IPS-20b (cell line): Measurements from ENCODE around the gene TUT1.

Experiments
- H3K27ac ChIP-seq: one replicate; pipeline ENCODE4 v1.5.1; 2013; ENCODE audit warnings: low read length
- H3K27me3 ChIP-seq: 2 replicates; pipeline ENCODE4 v1.6.1; 2013; ENCODE audit warnings: mild to moderate bottlenecking, low read length, inconsistent platforms; ENCODE audit not compliant: insufficient read depth
- H3K36me3 ChIP-seq: 2 replicates; pipeline ENCODE4 v1.6.1; 2013; ENCODE audit warnings: low read depth, mild to moderate bottlenecking, inconsistent platforms, low read length, moderate library complexity; ENCODE audit not compliant: insufficient read depth
- H3K4me1 ChIP-seq: 2 replicates; pipeline ENCODE4 v1.6.1; 2013; ENCODE audit warnings: mild to moderate bottlenecking, control low read depth, inconsistent platforms, low read length, moderate library complexity; ENCODE audit not compliant: insufficient read depth
- H3K4me3 ChIP-seq: 2 replicates; pipeline ENCODE4 v1.5.1; 2013; ENCODE audit warnings: mild to moderate bottlenecking, low read length, inconsistent platforms
- H3K9ac ChIP-seq: 2 replicates; pipeline ENCODE4 v1.6.1; 2013; ENCODE audit warnings: low read depth, mild to moderate bottlenecking, inconsistent platforms, low read length, moderate library complexity
- H3K9me3 ChIP-seq: 2 replicates; pipeline ENCODE4 v1.6.1; 2013; ENCODE audit warnings: mild to moderate bottlenecking, low read depth, low read length, inconsistent platforms; ENCODE audit not compliant: insufficient read depth

The TUT1 gene

GRCh38 chr11:62612366-62613290, 21.3 kb upstream of the TUT1 start, which contains the start of the genes EML3 and ROM1:
Gene EML3, minus strand, starts transcription at chr11:62612775. Its CDS starts 318 bp downstream, at chr11:62612457.
Gene ROM1, plus strand, starts transcription at chr11:62613257. Its CDS starts 25 bp downstream, at chr11:62613282.
- no peak within 1 kb of the TSS for H3K27ac ChIP-seq
- H3K9ac ChIP-seq, result peak within 1 kb of the TSS; percentile 63; the same call in 1 of the 2 replicates
- H3K4me1 ChIP-seq, result no peaks in the 10 kb centered on the region; the same call in 1 of the 2 replicates
- H3K36me3 ChIP-seq, result no peaks in the 10 kb centered on the region; the same call in 1 of the 2 replicates
- no peaks in the 10 kb centered on the region for H3K9me3 ChIP-seq
- peak within 1 kb of the TSS; percentile 73 for H3K4me3 ChIP-seq
- H3K27me3 ChIP-seq, result peaks cover 13% of the 10 kb centered on the region

GRCh38 chr11:62611705-62612365, 20.5 kb upstream of the TUT1 start:
- Histone ChIP-seq H3K36me3 (no peaks in the 10 kb centered on the region; the same call in 1 of the 2 replicates), H3K9ac (peak overlapping the region; percentile 63; the same call in 1 of the 2 replicates), H3K4me3 (peak overlapping the region; percentile 73), H3K27me3 (peaks cover 13% of the 10 kb centered on the region), H3K4me1 (peaks cover 3% of the 10 kb centered on the region; the same call in 1 of the 2 replicates), H3K27ac (no peak overlapping the region), H3K9me3 (no peaks in the 10 kb centered on the region)

GRCh38 chr11:62610814-62611704, 19.7 kb upstream of the TUT1 start:
- Histone ChIP-seq H3K4me3 (peak overlapping the region; percentile 73; the same call in 1 of the 2 replicates), H3K27ac (no peak overlapping the region), H3K27me3 (peaks cover 13% of the 10 kb centered on the region), H3K9ac (peak overlapping the region; percentile 63; the same call in 1 of the 2 replicates), H3K9me3 (no peaks in the 10 kb centered on the region), H3K36me3 (no peaks in the 10 kb centered on the region; the same call in 1 of the 2 replicates), H3K4me1 (peaks cover 3% of the 10 kb centered on the region; the same call in 1 of the 2 replicates)

- Histone ChIP-seq H3K4me1 (peaks cover 3% of the 10 kb centered on the region; the same call in 1 of the 2 replicates), H3K4me3 (no peak overlapping the region), H3K9me3 (no peaks in the 10 kb centered on the region), H3K27ac (no peak overlapping the region), H3K9ac (no peak overlapping the region), H3K36me3 (no peaks in the 10 kb centered on the region; the same call in 1 of the 2 replicates), H3K27me3 (peaks cover 13% of the 10 kb centered on the region)
Observed at GRCh38 chr11:62610403-62610802, 19.1 kb upstream of the TUT1 start.

GRCh38 chr11:62608776-62609175, 17.5 kb upstream of the TUT1 start:
- no peak overlapping the region for H3K9ac ChIP-seq
- no peaks in the 10 kb centered on the region for H3K9me3 ChIP-seq
- H3K36me3 ChIP-seq, result no peaks in the 10 kb centered on the region
- peaks cover 3% of the 10 kb centered on the region; the same call in 1 of the 2 replicates for H3K4me1 ChIP-seq
- H3K4me3 ChIP-seq, result no peak overlapping the region
- H3K27ac ChIP-seq, result no peak overlapping the region
- peaks cover 19% of the 10 kb centered on the region for H3K27me3 ChIP-seq

- Histone ChIP-seq H3K27ac (no peak overlapping the region), H3K36me3 (no peaks in the 10 kb centered on the region), H3K9me3 (no peaks in the 10 kb centered on the region), H3K4me3 (no peak overlapping the region), H3K4me1 (peaks cover 8% of the 10 kb centered on the region; the same call in 1 of the 2 replicates), H3K9ac (peak overlapping the region; percentile 65; the same call in 1 of the 2 replicates), H3K27me3 (peaks cover 29% of the 10 kb centered on the region)
Observed at GRCh38 chr11:62607714-62608113, 16.4 kb upstream of the TUT1 start.

GRCh38 chr11:62605902-62606301, 14.6 kb upstream of the TUT1 start:
- H3K9me3 ChIP-seq, result no peaks in the 10 kb centered on the region
- no peak overlapping the region for H3K9ac ChIP-seq
- peaks cover 8% of the 10 kb centered on the region; the same call in 1 of the 2 replicates for H3K4me1 ChIP-seq
- no peaks in the 10 kb centered on the region for H3K36me3 ChIP-seq
- H3K27me3 ChIP-seq, result peaks cover 21% of the 10 kb centered on the region
- H3K4me3 ChIP-seq, result no peak overlapping the region
- H3K27ac ChIP-seq, result no peak overlapping the region

- no peaks in the 10 kb centered on the region for H3K36me3 ChIP-seq
Observed at GRCh38 chr11:62605467-62605866, 14.1 kb upstream of the TUT1 start.

GRCh38 chr11:62604460-62605120, 13.3 kb upstream of the TUT1 start:
- no peak overlapping the region for H3K4me3 ChIP-seq
- no peak overlapping the region for H3K27ac ChIP-seq
- H3K4me1 ChIP-seq, result peaks cover 15% of the 10 kb centered on the region
- peaks cover 26% of the 10 kb centered on the region for H3K27me3 ChIP-seq
- H3K36me3 ChIP-seq, result peaks cover 7% of the 10 kb centered on the region; the same call in 1 of the 2 replicates
- no peak overlapping the region for H3K9ac ChIP-seq
- no peaks in the 10 kb centered on the region for H3K9me3 ChIP-seq

More at GRCh38 chr11:62605467-62605866, 14.1 kb upstream of the TUT1 start:
- no peak overlapping the region for H3K27ac ChIP-seq
- H3K27me3 ChIP-seq, result peaks cover 24% of the 10 kb centered on the region
- no peak overlapping the region for H3K9ac ChIP-seq
- H3K4me3 ChIP-seq, result no peak overlapping the region
- no peaks in the 10 kb centered on the region for H3K9me3 ChIP-seq
- peaks cover 8% of the 10 kb centered on the region; the same call in 1 of the 2 replicates for H3K4me1 ChIP-seq

GRCh38 chr11:62603776-62604299, 12.5 kb upstream of the TUT1 start:
- peaks cover 26% of the 10 kb centered on the region for H3K27me3 ChIP-seq
- peaks cover 20% of the 10 kb centered on the region for H3K4me1 ChIP-seq
- H3K27ac ChIP-seq, result no peak overlapping the region
- H3K9me3 ChIP-seq, result no peaks in the 10 kb centered on the region
- H3K36me3 ChIP-seq, result peaks cover 11% of the 10 kb centered on the region
- H3K4me3 ChIP-seq, result no peak overlapping the region
- H3K9ac ChIP-seq, result no peak overlapping the region
